ENCODE results near the gene TTC21B.
"Not testable (repeated sequence)": the region's sequence is repeated elsewhere in the genome, so short reads cannot be mapped to it uniquely, and the experiment has no call there.

DNA sequence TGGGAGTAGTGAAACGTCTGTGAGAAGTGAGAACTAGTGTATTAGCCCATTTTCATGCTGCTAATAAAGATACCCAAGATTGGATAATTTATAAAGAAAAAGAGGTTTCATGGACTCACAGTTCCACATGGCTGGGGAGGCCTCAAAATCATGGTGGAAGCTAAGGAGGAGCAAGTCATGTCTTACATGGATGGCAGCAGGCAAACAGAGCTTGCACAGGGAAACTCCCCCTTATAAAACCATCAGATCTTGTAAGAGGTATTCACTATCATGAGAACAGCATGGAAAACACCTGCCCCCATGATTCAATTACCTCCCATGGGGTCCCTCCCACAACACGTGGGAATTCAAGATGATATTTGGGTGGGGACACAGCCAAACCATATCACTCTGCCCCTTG, 93.9 kb downstream of the TTC21B start:
- TF ChIP-seq, protein P1, sequence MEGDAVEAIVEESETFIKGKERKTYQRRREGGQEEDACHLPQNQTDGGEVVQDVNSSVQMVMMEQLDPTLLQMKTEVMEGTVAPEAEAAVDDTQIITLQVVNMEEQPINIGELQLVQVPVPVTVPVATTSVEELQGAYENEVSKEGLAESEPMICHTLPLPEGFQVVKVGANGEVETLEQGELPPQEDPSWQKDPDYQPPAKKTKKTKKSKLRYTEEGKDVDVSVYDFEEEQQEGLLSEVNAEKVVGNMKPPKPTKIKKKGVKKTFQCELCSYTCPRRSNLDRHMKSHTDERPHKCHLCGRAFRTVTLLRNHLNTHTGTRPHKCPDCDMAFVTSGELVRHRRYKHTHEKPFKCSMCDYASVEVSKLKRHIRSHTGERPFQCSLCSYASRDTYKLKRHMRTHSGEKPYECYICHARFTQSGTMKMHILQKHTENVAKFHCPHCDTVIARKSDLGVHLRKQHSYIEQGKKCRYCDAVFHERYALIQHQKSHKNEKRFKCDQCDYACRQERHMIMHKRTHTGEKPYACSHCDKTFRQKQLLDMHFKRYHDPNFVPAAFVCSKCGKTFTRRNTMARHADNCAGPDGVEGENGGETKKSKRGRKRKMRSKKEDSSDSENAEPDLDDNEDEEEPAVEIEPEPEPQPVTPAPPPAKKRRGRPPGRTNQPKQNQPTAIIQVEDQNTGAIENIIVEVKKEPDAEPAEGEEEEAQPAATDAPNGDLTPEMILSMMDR (conservative IDR thresholded peaks at IDR 0.05; ENCODE audit: low read depth, low read length): not testable (repeated sequence)
- TF ChIP-seq EZH2 (IDR thresholded peaks at IDR 0.05; ENCODE audit: borderline replicate concordance, low read depth, low read length, poor library complexity, severe bottlenecking): not testable (repeated sequence)
